B cell (primary cell): ENCODE results near the gene ACP1. TPM values are rescaled to one million over a fixed set of nuclear protein-coding genes. Genes with fewer than 3 reads are reported as not detected.

ENCODE experiments used
- ATAC-seq: fragments of 200-7000 bp; cut with Tn5 transposase; one replicate; pipeline ENCODE4 v1.10.0; 2021; ENCODE audit warnings: low read depth, mild to moderate bottlenecking, moderate number of reproducible peaks, moderate library complexity
- CTCF ChIA-PET: fragments of 350-600 bp; sonication (Branson Sonifier 250); formaldehyde crosslinking; loops from one replicate; lab custom pipeline; 2021; ENCODE audit warnings: antibody characterized with exemption, inconsistent platforms; lab: Charles Lee
- POLR2A ChIA-PET: fragments of 350-600 bp; sonication (Branson Sonifier 250); formaldehyde crosslinking; loops from one replicate; lab custom pipeline; 2021; ENCODE audit warnings: antibody characterized with exemption; lab: Charles Lee
- DNase-seq: peaks from one replicate; pipeline ENCODE4 v3.0.0; 2013
- H2AFZ ChIP-seq: 2 replicates; pipeline ENCODE4 v1.6.1; 2012; ENCODE audit warnings: mild to moderate bottlenecking, low read depth, low read length; ENCODE audit not compliant: insufficient read depth, poor library complexity, severe bottlenecking
- H3K27ac ChIP-seq, 2 donors: 1 replicate in 1 of 2; 2 replicates in 1 of 2; pipeline ENCODE4 v1.5.1; 2012 to 2013; ENCODE audit warnings: low read length in 2 of 2, mild to moderate bottlenecking in 2 of 2, moderate library complexity in 1 of 2
- H3K27me3 ChIP-seq, 4 experiments: fragments of 200-600 bp in 1 of 4; sonication (generic) in 1 of 4; replicated peaks in 1 of 4; 1 replicate in 2 of 4; 2 replicates in 2 of 4; pipeline versions ENCODE4 v1.6.1 to v1.7.0; 2013 to 2016; ENCODE audit warnings: low read length in 3 of 4, mild to moderate bottlenecking in 2 of 4, mixed read lengths in 1 of 4, moderate library complexity in 1 of 4; ENCODE audit not compliant: insufficient read depth in 4 of 4, control insufficient read depth in 3 of 4; ENCODE audit errors: control extremely low read depth in 1 of 4
- H3K36me3 ChIP-seq, 2 experiments: replicated peaks in 1 of 2; 1 replicate in 1 of 2; 2 replicates in 1 of 2; pipeline versions ENCODE4 v1.6.1 to v1.7.1; 2013; ENCODE audit warnings: low read length in 1 of 2; ENCODE audit not compliant: insufficient read depth in 2 of 2, control insufficient read depth in 1 of 2; ENCODE audit errors: control extremely low read depth in 1 of 2, extremely low read depth in 1 of 2
- H3K4me1 ChIP-seq, 2 donors: fragments of 200-600 bp in 1 of 2; sonication (generic) in 1 of 2; 1 replicate in 1 of 2; 2 replicates in 1 of 2; pipeline versions ENCODE4 v1.5.1 to v1.6.1; 2013 to 2017; ENCODE audit warnings: low read length in 2 of 2; ENCODE audit not compliant: control insufficient read depth in 2 of 2, insufficient read depth in 2 of 2
- H3K4me2 ChIP-seq: replicated peaks from 2 replicates; pipeline ENCODE3; 2012; ENCODE audit warnings: mild to moderate bottlenecking, low read depth, low read length; ENCODE audit not compliant: poor library complexity, severe bottlenecking
- H3K4me3 ChIP-seq, 5 experiments: fragments of 200-600 bp in 1 of 5; sonication (generic) in 1 of 5; 1 replicate in 3 of 5; 2 replicates in 2 of 5; pipeline versions ENCODE4 v1.5.1 to v1.7.0; 2011 to 2016; ENCODE audit warnings: low read length in 4 of 5, mild to moderate bottlenecking in 4 of 5, low read depth in 2 of 5, control low read depth in 1 of 5, moderate library complexity in 1 of 5; ENCODE audit not compliant: insufficient read depth in 1 of 5; ENCODE audit errors: control extremely low read depth in 1 of 5, extremely low read depth in 1 of 5
- H3K79me2 ChIP-seq: fragments of 200-600 bp; sonication (generic); one replicate; pipeline ENCODE4 v1.6.0; 2016; ENCODE audit warnings: low read length; ENCODE audit not compliant: control insufficient read depth, insufficient read depth
- H3K9ac ChIP-seq: fragments of 200-600 bp; sonication (generic); 2 replicates; pipeline ENCODE4 v1.6.1; 2017; ENCODE audit warnings: mild to moderate bottlenecking, low read length, moderate library complexity
- H3K9me3 ChIP-seq, 3 donors: one replicate each; pipeline versions ENCODE4 v1.6.1 to v1.7.1; 2013; ENCODE audit warnings: low read length in 2 of 3; ENCODE audit not compliant: control insufficient read depth in 2 of 3, insufficient read depth in 1 of 3; ENCODE audit errors: control extremely low read depth in 1 of 3
- H4K20me1 ChIP-seq: 2 replicates; pipeline ENCODE4 v1.6.0; 2012; ENCODE audit warnings: mild to moderate bottlenecking, low read length; ENCODE audit not compliant: insufficient read depth, control insufficient read depth, poor library complexity, severe bottlenecking
- H3K27ac Mint-ChIP-seq: one replicate; pipeline ENCODE4 v1.8.0; 2021; ENCODE audit warnings: mixed read lengths
- H3K27me3 Mint-ChIP-seq: one replicate; pipeline ENCODE4 v1.8.0; 2021; ENCODE audit warnings: mixed read lengths
- H3K4me1 Mint-ChIP-seq: one replicate; pipeline ENCODE4 v1.8.0; 2021; ENCODE audit warnings: mixed read lengths
- H3K4me3 Mint-ChIP-seq: one replicate; pipeline ENCODE4 v1.8.0; 2021; ENCODE audit warnings: mixed read lengths
- H3K9me3 Mint-ChIP-seq: one replicate; pipeline ENCODE4 v1.8.0; 2022; ENCODE audit warnings: mixed read lengths; ENCODE audit not compliant: insufficient read depth
- EZH2 ChIP-seq: IDR thresholded peaks from 2 replicates; pipeline ENCODE4 v1.6.1; 2012; ENCODE audit warnings: borderline replicate concordance, low read depth, mild to moderate bottlenecking, moderate library complexity, low read length; ENCODE audit not compliant: insufficient read depth, poor library complexity, severe bottlenecking
- WGBS: methylation state at CpG from one replicate; pipeline ENCODE4 v1.1.5; 2013; ENCODE audit warnings: missing lambda C conversion rate; ENCODE audit not compliant: insufficient coverage; 5-methylcytosine and 5-hydroxymethylcytosine counted together
- intact Hi-C: fragments of 100-400 bp; cut with micrococcal nuclease; formaldehyde crosslinking; loops from one replicate; pipeline ENCODE4 v1.10.0; 2022
- polyA plus RNA-seq: library from polyadenylated mRNA; depleted of rRNA; stranded (reverse); fragments of >200 nt; gene quantifications from 2 replicates; pipeline ENCODE4 v1.2.3, GENCODE V29; 2012
- total RNA-seq, 2 donors: library from RNA; stranded (reverse); fragments of 120-200 nt in 1 of 2; gene quantifications; 1 replicate in 1 of 2; 2 replicates in 1 of 2; pipeline versions ENCODE4 v1.2.3 to v1.2.4, GENCODE V29; 2013 to 2022
- TF ChIP-seq, protein P1 (sequence below): fragments of 200-600 bp; IDR thresholded peaks from one replicate; pipeline ENCODE4 v1.8.0; 2022; ENCODE audit warnings: antibody characterized with exemption, mild to moderate bottlenecking

The ACP1 gene
- total and polyA plus RNA-seq, 2 donors (not counting 1 experiment from before 2014, with no cell fraction given): 70.2 to 87.8 TPM

DNA sequence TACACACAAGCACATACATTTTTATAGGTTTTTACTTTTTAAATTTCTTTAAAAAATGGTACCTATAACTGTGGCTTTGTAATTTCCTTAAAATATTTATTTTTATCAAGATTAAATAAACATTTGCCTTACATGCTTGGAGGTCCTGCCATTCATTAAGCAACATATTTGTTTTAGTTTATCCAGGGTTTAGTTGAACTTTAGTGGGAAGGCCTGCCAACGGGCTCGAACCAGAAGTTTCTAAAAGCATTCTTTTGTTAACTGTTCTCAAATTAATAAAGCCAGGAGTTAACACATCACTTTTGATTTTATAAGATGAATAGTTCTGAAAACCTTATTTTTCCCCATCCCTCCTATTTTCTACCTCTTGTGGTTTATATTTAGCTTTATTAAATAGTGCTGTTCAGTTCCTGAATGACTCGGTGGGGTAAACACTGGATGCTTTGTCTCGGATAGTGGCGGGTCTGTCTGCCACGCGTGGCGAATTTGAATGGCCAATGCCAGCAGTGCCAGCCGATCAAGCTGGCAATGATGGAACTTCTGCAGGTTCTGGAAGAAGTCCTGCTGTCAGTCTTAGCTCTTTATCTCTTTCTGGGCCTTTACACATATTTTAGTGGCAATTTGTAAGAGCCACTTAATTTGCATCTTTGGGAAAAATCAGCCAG, 33.1 kb upstream of the ACP1 start:
- Histone ChIP-seq H3K27ac (no peak overlapping the region), H3K9me3 (no peaks in the 10 kb centered on the region), H3K4me1 (no peaks in the 10 kb centered on the region), H3K4me3 (no peak overlapping the region), H3K36me3 (peaks cover 7 to 25% of the 10 kb centered on the region in 2 experiments), H3K4me2 (no peak overlapping the region), H3K9ac (no peak overlapping the region), H3K27me3 (no peaks in the 10 kb centered on the region), H4K20me1 (no peaks in the 10 kb centered on the region), H2AFZ (no peak overlapping the region), H3K79me2 (no peaks in the 10 kb centered on the region)
- TF ChIP-seq, protein P1, sequence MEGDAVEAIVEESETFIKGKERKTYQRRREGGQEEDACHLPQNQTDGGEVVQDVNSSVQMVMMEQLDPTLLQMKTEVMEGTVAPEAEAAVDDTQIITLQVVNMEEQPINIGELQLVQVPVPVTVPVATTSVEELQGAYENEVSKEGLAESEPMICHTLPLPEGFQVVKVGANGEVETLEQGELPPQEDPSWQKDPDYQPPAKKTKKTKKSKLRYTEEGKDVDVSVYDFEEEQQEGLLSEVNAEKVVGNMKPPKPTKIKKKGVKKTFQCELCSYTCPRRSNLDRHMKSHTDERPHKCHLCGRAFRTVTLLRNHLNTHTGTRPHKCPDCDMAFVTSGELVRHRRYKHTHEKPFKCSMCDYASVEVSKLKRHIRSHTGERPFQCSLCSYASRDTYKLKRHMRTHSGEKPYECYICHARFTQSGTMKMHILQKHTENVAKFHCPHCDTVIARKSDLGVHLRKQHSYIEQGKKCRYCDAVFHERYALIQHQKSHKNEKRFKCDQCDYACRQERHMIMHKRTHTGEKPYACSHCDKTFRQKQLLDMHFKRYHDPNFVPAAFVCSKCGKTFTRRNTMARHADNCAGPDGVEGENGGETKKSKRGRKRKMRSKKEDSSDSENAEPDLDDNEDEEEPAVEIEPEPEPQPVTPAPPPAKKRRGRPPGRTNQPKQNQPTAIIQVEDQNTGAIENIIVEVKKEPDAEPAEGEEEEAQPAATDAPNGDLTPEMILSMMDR: no peak
- CTCF ChIA-PET: interaction anchor here (0.7 kb wide), 1 partner anchor 16 kb away, joined by 3 read pairs; no protein-coding TSS in a partner anchor
- no peaks in the 10 kb centered on the region for H3K9me3 Mint-ChIP-seq
- no peak overlapping the region for H3K4me3 Mint-ChIP-seq
- DNase-seq: no peak
- intact Hi-C loops: no loop called here
- ATAC-seq: no peak
- H3K4me1 Mint-ChIP-seq: no peaks in the 10 kb centered on the region
- POLR2A ChIA-PET: no interaction called here
- H3K27me3 Mint-ChIP-seq: no peaks in the 10 kb centered on the region
- 100% methylated on average over 2 of the region's 9 CpGs for WGBS
- no peak overlapping the region for H3K27ac Mint-ChIP-seq

DNA sequence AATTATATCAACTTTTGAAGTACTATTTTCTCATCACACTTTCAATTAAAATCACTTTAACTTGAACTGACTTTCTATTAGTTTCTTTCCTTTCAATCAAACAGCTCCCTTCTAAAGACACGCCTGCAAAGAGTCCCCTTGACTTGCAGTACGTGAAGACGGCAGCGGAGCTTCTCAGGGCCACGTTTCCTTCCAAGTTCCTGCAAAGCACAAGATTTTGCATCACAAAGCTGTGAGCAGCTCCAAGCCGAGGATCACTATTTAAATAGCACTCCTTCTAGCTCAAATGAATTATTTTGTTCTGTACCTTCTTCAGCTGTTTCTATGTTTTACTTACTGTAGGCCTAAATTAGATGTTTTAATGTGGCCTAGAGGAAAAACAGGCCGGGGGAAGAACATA, 31.7 kb upstream of the ACP1 start:
- H3K9ac ChIP-seq: no peak overlapping the region
- Mint-ChIP-seq H3K4me3 (no peak overlapping the region), H3K9me3 (no peaks in the 10 kb centered on the region), H3K27ac (no peak overlapping the region), H3K4me1 (no peaks in the 10 kb centered on the region), H3K27me3 (no peaks in the 10 kb centered on the region)
- no peak overlapping the region for H2AFZ ChIP-seq
- TF ChIP-seq, protein P1: no peak
- no peak for TF ChIP-seq EZH2
- no peaks in the 10 kb centered on the region for H4K20me1 ChIP-seq
- POLR2A ChIA-PET: no interaction called here
- H3K79me2 ChIP-seq: no peaks in the 10 kb centered on the region
- no peaks in the 10 kb centered on the region for H3K27me3 ChIP-seq
- DNase-seq (no peak), ATAC-seq (no peak)
- no peak overlapping the region for H3K4me2 ChIP-seq
- CTCF ChIA-PET: no interaction called here
- no peak overlapping the region for H3K4me3 ChIP-seq
- 98% methylated on average over 5 of the region's 7 CpGs for WGBS
- H3K27ac ChIP-seq: no peak overlapping the region
- H3K36me3 ChIP-seq: peaks cover 7 to 19% of the 10 kb centered on the region in 2 experiments
- intact Hi-C loops: no loop called here
- H3K9me3 ChIP-seq: no peaks in the 10 kb centered on the region
- H3K4me1 ChIP-seq: no peaks in the 10 kb centered on the region
